ENCODE measurements around the gene ADAMTSL1. TPM values are rescaled to one million over a fixed set of nuclear protein-coding genes. Genes with fewer than 3 reads are reported as not detected.

ADAMTSL1 gene
- total and polyA plus RNA-seq, 2 experiments from 2014 or later, result 2.3 to 5.0 TPM

GRCh38 chr9:18459962-18460584 lies 13.9 kb upstream of the ADAMTSL1 start (continued):
- TF ChIP-seq ETS1 (IDR thresholded peaks at IDR 0.05), result no peak
- no peak for TF ChIP-seq EZH2 (IDR thresholded peaks at IDR 0.05; ENCODE audit: low read depth, unreplicated experiment)
- no peak for TF ChIP-seq CTCF (conservative IDR thresholded peaks at IDR 0.05; ENCODE audit: low read depth in 2 of 2)
- no peak for TF ChIP-seq REST (IDR thresholded peaks at IDR 0.05; ENCODE audit: unreplicated experiment)

- H3K4me2 ChIP-seq, result no peak overlapping the region
- DNase-seq (ENCODE audit: low spot score), result no peak
- ATAC-seq, result no peak
- no peaks in the 10 kb centered on the region for H3K4me1 ChIP-seq (ENCODE audit: insufficient read depth)
- H3K36me3 ChIP-seq (ENCODE audit: insufficient read depth), result no peaks in the 10 kb centered on the region
- H3K27ac ChIP-seq (ENCODE audit: low read depth), result no peak overlapping the region
- no peak overlapping the region for H2AFZ ChIP-seq
- Mint-ChIP-seq H3K36me3 (ENCODE audit: low read depth) (no peaks in the 10 kb centered on the region), H3K4me3 (no peak overlapping the region), H3K4me1 (no peaks in the 10 kb centered on the region), H3K9me3 (no peaks in the 10 kb centered on the region), H3K27ac (no peak overlapping the region), H3K27me3 (ENCODE audit: insufficient read depth, low read depth, poor library complexity) (no peaks in the 10 kb centered on the region)
- no peak overlapping the region for H3K4me3 ChIP-seq
- H3K9me2 ChIP-seq (ENCODE audit: insufficient read depth), result no peaks in the 10 kb centered on the region
- H3F3A ChIP-seq (replicated peaks; ENCODE audit: low read depth), result no peaks in the 10 kb centered on the region
- H3K27me3 ChIP-seq (ENCODE audit: insufficient read depth), result no peaks in the 10 kb centered on the region
- H3K79me2 ChIP-seq (replicated peaks; ENCODE audit: insufficient read depth), result no peaks in the 10 kb centered on the region
- no peaks in the 10 kb centered on the region for H4K20me1 ChIP-seq (replicated peaks; ENCODE audit: insufficient read depth)
- TF ChIP-seq ZNF462 (CRISPR knock-in tag; IDR thresholded peaks at IDR 0.05), result no peak
- no peak for TF ChIP-seq ETS1 (IDR thresholded peaks at IDR 0.05)
- no peak for TF ChIP-seq ZNF331 (CRISPR knock-in tag; IDR thresholded peaks at IDR 0.05; ENCODE audit: low read depth)
- TF ChIP-seq EZH2 (IDR thresholded peaks at IDR 0.05; ENCODE audit: low read depth, unreplicated experiment), result no peak
- TF ChIP-seq EZH2phosphoT487 (IDR thresholded peaks at IDR 0.05; ENCODE audit: unreplicated experiment), result no peak
- no peak for TF ChIP-seq CREB1 (CRISPR knock-in tag; IDR thresholded peaks at IDR 0.05; ENCODE audit: low read depth)
- TF ChIP-seq POLR2AphosphoS5 (IDR thresholded peaks at IDR 0.05; ENCODE audit: low read depth), result no peak
- no peak for TF ChIP-seq STAT1 (IDR thresholded peaks at IDR 0.05; ENCODE audit: unreplicated experiment)
- no peak for TF ChIP-seq ZNF114 (CRISPR knock-in tag; IDR thresholded peaks at IDR 0.05)
Measured at GRCh38 chr9:18461496-18461895, 12.5 kb upstream of the ADAMTSL1 start.
